Measurements from ENCODE around the gene LILRB1.

DNA sequence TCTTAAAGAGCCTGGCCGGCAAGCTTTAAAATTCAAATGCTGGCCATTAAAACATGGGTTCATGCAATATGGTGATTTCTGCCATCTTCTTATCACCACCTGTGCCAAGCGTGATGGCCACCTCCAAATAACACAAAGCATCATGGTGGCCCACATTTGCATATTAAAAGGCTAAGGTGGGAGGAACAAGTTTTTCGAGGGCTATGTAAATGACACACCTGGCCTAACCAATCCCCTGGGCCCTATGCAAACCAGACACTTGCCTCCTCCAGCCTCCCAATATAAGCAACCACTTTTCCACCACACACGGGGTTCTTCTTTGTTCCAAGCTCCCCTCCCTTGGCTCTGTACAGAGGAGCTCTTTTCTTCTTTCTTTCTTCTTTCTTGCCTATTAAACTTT lies 46.9 kb downstream of the LILRB1 start:
- TF ChIP-seq, protein P1, sequence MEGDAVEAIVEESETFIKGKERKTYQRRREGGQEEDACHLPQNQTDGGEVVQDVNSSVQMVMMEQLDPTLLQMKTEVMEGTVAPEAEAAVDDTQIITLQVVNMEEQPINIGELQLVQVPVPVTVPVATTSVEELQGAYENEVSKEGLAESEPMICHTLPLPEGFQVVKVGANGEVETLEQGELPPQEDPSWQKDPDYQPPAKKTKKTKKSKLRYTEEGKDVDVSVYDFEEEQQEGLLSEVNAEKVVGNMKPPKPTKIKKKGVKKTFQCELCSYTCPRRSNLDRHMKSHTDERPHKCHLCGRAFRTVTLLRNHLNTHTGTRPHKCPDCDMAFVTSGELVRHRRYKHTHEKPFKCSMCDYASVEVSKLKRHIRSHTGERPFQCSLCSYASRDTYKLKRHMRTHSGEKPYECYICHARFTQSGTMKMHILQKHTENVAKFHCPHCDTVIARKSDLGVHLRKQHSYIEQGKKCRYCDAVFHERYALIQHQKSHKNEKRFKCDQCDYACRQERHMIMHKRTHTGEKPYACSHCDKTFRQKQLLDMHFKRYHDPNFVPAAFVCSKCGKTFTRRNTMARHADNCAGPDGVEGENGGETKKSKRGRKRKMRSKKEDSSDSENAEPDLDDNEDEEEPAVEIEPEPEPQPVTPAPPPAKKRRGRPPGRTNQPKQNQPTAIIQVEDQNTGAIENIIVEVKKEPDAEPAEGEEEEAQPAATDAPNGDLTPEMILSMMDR (conservative IDR thresholded peaks at IDR 0.05), result no peak
- TF ChIP-seq EZH2 (IDR thresholded peaks at IDR 0.05; ENCODE audit: low read depth), result no peak

Data from PC-9 (cell line).